ENCODE data around the gene LNPEP.

- no peak for TF ChIP-seq EP300 (IDR thresholded peaks at IDR 0.05; ENCODE audit: low read depth in 2 of 2, low read length in 2 of 2)
- no peak for TF ChIP-seq EP300 (CRISPR knock-in tag; IDR thresholded peaks at IDR 0.05; ENCODE audit: borderline replicate concordance)
- TF ChIP-seq RELA (CRISPR knock-in tag; IDR thresholded peaks at IDR 0.05) = no peak
Measured at GRCh38 chr5:96973532-96974401, 37.9 kb downstream of the LNPEP start.

All from HepG2 (cell line).